DMS 273 treated with DMSO at 0.1 percent for 48 hours (cell line): Measurements from ENCODE around the gene HLA-C.
"Not testable (repeated sequence)": the region's sequence is repeated elsewhere in the genome, so short reads cannot be mapped to it uniquely, and the experiment has no call there.

Experiments
- DNase-seq: peaks from one replicate; lab custom pipeline; 2025; lab: John Stamatoyannopoulos, UW

The HLA-C gene

DNA sequence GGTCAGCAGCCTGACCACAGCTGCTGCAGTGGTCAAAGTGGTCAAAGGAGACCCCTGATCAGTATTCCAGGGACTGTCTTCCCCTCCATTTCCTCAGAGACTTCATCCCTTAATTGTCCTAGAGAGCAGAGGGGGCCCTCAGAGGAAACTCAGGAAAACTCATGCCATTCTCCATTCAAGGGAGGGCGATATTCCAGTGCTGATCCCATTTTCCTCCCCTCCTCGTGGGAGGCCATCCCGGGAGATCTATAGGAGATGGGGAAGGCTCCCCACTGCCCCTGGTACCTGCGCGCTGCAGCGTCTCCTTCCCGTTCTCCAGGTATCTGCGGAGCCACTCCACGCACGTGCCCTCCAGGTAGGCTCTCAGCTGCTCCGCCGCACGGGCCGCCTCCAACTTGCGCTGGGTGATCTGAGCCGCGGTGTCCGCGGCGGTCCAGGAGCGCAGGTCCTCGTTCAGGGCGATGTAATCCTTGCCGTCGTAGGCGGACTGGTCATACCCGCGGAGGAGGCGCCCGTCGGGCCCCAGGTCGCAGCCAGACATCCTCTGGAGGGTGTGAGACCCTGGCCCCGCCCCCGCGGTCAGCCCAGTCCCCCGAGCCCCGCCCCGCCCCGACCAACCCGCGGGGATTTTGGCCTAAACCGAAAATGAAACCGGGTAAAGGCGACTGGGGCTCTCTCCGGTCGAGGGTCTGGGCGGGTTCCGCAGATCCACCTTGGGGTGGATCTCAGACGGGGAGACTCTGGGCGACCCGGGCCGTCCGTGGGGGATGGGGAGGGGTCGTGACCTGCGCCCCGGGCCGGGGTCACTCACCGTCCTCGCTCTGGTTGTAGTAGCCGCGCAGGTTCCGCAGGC is 878 bp downstream of the HLA-C start:
- no peak for DNase-seq

DNA sequence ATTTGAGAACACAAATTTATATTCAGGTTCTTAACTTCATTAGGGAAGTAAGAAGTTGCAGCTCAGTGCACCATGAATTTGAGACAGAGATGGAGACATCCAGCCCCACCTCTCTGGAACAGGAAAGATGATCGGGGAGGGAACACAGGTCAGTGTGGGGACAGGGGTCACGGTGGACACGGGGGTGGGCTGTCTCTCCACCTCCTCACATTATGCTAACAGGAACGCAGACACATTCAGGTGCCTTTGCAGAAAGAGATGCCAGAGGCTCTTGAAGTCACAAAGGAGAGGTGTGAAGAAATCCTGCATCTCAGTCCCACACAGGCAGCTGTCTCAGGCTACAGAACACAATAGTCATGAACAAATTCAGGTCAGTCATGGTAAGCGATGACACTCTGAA is 3.1 kb downstream of the HLA-C start:
- no peak for DNase-seq

DNA sequence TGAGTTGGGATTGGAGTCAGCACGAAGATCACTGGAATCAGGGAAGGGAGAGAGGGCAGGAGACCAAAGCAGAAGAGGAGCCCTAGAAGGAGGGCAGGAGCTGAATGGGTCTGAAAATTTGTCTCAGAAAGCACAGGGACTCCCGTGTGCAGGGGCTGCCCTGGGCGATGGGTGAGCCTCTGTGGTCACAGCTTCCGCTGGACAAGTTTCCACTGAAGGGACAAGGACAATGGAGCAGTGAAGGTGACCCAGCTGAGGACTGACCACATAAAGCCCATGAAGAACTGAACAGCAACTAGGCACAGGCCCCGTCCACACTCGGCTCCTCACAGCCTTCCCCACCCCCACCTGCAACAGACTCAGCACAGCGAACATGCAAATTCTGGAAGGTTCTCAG is 3.5 kb downstream of the HLA-C start:
- no peak for DNase-seq

DNA sequence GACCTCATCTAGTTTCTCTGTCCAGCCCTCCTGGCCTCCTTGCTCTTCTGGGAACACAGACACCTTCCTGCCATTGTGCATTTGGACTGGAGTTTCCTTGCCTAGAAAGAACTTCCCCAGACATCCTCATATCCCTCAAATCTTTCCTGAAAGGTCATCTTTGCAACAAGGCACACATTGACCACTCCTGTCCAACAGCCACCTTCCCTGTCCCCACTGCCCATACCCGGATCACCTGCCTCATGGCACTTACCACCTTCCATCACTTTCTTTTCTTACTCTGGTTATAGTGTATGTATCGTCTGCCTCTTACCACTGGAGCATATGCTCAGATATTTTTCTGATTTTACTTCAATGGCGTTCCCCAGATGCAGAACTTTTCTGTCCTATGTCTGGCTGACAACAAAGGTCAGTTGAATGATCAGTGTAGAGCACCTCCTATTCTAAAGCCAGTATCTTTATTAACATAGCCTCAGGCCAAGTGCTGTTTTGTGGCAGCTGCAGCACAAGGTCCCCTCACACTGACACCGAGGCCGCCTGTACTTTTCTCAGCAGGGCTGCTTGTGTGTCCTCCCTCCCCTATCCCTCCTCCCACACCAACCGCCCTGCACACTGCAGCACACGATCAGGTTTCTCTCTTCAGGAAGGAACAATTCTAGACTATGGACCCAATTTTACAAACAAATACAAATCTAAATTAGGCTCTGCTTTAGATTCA is 4.1 kb downstream of the HLA-C start:
- no peak for DNase-seq

DNA sequence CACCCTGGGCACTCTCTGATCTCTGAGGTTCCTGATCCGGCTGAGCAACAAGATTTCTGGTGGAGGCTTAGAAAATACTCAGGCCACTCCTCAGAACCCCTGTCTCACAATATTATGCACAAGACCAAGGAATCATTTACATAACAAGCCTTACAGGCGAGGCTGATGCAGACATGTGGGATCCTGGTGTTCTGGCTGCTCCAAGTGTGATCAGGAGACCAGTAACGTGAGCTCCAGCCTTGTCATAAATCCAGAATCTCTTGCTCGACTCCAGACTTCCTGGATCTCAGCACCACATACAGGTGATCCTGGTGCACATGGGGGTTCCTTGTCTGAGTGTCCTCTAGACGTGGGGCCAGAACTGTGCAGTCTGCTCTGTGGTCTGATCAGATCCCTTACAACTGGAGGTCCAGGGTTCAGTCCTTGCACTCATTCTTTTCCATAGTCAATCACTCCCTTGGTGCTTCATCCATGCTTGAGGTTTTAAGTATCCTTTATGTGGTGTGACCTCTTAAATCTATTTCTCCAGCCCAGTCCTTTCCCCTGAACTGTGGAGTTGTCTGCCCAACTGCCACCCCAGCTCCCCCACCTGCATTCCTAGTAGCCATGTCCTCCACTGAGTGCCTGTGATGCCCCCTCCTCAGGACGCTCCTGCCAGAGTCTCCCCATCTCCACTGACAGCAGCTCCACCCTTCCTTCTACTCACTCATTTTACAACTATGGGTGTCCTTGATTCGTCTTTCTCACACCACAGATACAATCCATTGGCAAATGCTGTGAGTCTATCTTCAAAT is 5.1 kb downstream of the HLA-C start:
- DNase-seq: no peak

DNA sequence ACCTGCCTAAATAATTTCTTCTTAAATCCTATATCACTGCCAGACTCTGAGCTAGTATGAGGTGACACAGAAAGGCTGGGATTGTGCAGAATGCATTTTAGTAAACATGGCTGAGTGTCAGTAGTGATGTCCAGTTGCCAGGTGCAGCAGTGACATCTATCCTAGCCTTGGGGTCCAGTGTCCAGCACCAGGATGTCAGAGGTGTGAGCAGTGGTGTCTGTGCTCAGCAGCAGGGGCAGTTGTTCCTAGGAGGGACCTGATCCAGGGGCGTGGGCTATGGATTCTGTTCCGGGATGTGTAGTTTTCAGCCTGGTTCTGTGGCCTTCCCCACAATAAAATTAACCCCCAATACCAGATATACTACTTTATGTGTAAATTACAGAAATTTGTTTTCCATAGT is 6.0 kb downstream of the HLA-C start:
- no peak for DNase-seq

DNA sequence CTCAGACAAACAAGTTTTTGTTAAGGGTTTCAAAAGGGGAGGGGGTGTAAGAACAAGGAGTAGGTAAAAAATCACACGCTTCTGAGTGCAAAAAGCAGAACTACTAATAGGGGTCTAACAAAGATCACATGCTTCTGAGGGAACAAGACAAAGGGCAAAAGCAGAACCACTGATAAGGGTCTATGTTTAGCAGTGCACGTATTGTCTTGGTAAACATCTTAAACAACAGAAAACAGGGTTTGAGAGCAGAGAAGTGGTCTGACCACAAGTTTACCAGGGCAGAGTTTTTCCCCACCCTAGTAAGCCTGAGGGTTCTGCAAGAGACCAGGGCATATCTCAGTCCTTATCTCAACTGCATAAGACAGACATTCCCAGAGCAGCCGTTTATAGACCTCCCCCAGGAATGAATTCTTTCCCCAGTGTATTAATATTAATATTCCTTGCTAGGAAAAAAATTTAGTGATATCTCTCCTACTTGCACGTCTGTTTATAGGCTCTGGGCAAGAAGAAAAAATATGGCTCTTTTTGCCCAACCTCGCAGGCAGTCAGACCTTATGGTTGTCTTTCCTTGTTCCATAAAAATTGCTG is 8.5 kb downstream of the HLA-C start:
- DNase-seq: not testable (repeated sequence)

DNA sequence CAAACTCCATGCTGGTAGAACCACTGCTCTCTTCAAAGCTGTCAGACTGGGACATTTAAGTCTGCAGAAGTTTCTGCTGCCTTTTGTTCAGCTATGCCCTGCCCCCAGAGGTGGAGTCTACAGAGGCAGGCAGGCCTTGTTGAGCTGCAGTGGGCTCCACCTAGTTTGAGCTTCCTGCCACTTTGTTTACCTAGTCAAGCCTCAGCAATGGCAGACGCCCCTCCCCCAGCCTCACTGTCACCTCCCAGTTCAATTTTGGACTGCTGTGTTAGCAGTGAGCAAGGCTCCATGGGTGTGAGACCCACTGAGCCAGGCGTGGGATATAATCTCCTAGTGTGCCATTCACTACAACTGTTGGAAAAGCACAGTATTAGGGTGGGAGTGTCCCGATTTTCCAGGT is 11.9 kb downstream of the HLA-C start:
- not testable (repeated sequence) for DNase-seq

DNA sequence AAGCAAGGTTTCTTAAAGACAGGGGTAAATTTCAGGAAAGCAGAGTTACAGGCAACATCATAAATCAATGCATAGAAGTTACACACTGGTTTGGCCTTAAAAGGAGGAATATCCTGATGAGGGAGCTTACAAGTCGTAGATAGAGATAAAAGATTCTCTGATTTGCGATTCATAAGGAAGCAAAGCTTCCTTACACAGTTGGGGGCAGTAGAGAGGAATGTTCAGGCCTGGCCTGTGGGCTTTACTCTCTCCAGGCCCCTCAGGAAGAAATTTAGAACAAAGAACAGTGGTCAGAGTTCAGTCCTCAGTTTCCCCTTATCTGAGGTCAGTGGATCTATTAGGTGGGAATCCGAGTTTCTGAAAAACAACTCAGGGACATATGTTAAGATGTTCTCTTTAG is 19.3 kb downstream of the HLA-C start:
- no peak for DNase-seq

DNA sequence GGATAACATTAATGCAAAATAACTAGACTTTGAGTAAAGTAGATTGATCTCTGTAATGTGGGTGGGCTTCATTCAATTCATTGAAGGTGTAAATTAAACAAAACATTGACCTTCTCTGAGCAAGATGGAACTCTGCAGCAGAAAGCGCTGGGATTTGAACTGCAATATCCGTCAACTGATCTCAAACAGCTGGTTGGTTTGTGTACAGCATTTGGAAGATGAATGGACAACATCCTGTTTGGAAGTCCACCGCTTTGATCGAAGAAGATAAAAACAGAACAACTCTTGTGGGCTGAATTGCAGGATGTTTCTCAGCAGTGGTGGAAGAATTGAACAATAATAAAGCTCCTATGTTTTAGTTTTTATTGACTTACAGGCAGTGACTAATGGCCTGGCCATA is 20.6 kb downstream of the HLA-C start:
- no peak for DNase-seq

DNA sequence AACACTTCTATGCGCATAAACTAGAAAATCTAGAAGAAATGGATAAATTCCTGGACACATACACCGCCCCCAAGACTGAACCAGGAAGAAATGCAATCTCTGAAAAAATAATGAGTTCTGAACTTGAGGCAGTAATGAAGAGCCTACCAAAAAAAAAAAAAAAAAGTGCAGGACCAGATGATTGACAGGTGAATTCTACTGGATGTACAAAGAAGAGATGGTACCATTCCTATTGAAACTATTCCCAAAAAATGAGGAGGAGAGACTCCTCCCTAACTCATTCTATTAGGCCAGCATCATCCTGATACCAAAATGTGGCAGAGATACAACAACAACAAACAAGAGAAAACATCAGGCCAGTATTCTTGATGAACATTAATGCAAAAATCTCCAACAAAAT is 22.7 kb downstream of the HLA-C start:
- DNase-seq: no peak

DNA sequence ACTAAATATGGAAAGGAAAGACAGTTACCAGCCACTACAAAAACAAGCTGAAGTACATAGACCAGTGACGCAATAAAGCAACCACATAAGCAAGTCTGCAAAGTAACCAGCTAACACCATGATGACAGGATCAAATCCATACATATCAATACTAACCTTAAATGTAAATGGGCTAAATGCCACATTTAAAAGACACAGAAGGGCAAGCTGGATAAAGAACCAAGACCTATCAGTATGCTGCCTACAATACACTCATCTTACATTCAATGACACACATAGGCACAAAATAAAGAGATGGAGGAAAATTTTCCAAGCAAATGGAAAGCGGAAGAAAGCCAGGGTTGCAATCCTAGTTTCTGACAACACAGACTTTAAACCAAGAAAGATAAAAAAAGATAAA is 24.1 kb downstream of the HLA-C start:
- no peak for DNase-seq

DNA sequence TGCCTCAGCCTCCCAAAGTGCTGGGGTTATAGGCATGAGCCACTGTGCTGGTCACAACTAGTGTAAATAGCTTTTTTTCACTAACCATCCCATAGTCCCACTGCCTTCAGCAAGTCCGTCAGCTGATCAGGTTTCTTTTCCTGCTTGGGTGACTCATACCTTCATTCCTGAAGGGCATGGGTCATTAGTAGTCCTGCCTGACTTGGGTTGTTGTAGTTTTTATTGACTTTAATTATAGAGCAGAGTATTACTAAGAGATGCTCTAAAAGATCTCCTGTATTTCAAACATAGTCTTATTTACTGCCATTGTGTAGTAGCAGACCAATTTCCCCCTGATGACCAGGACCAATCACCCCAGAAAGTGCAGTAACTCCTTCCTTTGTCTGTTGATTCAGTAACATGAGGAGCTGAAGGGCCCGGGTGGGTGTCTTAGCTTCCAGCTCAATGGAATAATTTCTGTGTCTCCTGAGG is 25.8 kb downstream of the HLA-C start:
- no peak for DNase-seq

DNA sequence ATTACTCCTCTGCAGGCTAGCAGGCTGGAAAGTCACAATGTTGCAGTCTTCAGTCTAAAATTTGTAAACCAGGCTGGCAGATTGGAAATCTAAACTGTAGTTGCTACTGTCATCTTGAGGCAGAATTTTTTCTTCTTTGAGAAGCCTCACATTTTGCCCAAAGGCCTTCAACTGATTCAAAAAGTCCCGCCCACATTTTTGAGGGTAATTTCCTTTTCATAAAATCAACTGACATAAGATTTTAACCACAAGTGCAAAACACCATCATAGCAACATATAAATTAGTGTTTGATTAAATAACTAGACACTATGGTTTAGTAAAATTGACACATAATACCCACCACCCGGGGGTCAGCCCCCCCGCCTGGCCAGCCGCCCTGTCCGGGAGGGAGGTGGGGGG is 28.4 kb downstream of the HLA-C start:
- no peak for DNase-seq

DNA sequence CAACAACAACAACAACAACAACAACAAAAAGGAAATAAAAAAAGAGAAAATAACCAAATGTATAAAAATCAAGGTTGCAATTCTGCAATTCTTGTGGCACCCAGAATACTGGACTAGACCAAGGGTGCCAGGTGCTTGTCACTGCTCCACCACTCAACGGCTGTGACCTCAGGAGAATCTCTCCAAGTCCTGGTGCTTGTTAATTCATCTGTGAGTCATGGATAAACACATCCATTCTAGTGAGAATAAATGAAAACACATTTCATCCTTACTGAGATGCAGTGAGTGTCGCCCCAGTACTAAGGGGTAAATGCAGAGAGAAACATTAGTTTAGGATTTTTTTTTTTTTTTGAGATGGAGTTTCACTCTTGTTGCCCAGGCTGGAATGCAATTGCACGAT is 32.0 kb downstream of the HLA-C start:
- no peak for DNase-seq

DNA sequence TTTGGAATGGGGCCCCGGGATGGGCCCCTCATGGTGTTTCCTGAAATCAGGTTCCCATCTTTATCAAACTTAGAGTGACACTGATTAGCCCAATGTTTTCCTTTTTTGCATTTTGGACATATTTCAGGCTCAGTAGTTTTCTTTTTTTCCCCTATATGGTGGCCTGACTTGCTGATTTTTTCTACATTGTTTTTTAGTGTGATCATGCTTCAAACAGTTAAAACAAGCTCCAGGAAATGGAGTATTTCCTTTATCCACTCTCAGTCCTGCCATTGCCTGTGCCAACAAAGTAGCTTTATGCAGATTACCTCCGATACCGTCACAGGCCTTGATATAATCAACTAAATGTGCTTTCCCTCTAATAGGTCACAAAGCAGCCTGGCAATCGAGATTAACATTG is 37.8 kb downstream of the HLA-C start:
- not testable (repeated sequence) for DNase-seq

DNA sequence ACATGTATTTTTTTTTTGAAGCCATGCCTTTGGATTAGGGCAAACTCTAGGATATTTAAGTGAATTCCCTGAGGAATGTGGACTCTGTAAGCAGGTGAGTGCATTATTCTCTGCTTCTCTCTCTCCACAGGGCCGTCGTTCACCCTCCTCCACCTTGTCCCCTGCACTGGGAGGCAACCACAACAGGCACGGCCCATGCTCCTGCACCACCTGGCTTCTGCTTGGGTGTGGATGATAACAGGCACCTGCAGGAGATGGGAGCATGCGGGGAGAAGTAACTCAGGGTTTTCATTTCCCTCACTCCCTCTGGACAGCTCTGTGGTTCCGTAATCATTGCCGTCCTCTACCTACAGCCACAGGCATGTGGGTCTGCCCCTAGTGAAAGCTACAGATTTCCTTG is 43.4 kb downstream of the HLA-C start:
- DNase-seq: no peak

DNA sequence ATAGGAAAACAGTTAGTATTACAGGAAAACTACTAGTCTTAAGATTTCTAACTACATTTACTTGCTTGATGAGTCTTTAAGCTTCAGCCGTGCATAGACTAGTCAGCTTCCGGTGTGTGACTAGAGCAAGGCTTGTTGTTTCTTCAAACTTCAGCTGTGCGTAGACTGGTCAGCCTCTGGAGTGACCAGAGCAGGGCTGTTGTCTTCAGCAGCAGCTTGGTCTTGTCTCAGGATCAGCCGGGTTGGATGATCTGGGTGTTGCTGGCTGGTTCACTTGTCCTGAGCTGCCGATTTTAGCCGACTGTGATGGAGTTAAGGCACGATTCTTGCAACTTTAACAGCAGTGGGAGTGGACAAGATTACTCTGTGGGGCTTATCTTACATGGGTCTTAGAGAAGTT is 44.7 kb downstream of the HLA-C start:
- DNase-seq: no peak

DNA sequence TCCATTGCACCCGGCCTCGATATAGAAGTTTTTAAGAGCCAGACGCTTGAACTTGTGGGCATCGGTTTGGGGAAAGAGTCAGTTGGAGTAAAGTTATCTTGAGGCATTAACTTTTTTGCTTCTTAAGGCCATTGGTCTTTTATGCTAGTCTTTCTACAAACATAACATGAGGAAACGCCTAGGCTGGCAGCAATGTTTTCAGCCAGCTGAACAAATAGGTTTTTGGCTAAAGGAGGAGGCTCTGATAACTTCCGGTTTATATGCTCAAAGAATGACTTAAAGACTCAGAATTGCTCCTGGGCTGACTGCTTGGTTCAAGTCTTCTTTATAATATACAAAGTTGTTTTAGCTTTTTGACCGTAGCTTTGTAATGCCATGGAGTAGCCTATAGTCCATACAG is 46.2 kb downstream of the HLA-C start:
- DNase-seq: no peak

DNA sequence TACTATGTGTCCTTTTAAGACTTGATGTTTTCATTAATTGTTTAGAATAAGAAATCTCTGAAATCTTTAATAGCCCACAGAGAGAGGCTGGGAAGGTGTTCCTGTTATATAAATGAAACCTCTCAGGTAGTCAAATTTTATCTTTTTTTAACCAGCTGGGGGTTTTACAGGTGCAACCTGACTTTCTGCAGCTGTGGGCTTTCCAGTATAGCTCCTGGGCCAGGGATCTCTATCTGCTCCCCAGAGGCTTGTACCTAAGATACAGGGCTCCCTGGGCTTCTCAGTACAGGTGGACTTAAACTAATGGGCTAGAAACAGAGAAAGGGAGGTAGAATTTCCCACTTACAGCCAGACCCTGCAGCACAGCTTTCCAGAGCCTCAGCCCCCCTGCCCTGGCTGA is 49.4 kb downstream of the HLA-C start:
- no peak for DNase-seq
